Measurements from ENCODE around the gene MPP2.
"Not testable (repeated sequence)": the region's sequence is repeated elsewhere in the genome, so short reads cannot be mapped to it uniquely, and the experiment has no call there.

The MPP2 gene

GRCh38 chr17:43900858-43901754 is 6.2 kb downstream of the MPP2 start:
- no peak for DNase-seq

DNA sequence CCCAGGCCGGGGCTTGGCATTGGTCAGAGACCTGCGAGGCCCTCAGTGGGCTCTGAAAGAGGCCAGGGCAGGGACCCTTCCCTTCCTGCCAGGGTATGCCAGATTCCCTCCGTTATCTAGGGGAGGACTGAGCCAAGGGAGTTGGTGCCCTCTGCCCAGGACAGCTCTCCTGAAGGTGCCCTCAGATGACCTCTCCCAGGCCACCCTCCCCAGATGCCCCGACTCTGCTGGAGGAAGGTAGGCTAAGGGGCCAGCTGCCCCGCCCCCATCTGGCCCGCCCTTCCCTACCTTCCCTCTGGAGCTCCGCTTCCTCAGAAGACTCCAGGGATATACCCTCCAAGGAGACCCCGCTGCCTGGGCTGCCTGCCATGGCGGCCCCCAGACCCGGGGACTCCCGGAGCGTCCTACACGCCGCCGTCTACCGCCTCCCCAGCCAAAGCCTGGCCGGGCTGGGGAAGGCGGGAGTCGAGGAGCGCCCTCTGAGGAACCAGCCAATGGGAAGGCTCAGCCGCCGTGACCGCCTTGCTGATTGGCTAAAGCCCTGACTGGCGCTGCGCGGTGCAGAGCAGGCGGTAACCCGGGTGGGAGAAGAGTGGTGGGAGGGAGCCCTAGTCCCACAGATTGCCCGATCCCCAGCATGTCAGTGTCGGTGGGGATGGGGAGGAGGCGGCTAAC is 7.0 kb downstream of the MPP2 start:
- DNase-seq = peak; percentile 85

DNA sequence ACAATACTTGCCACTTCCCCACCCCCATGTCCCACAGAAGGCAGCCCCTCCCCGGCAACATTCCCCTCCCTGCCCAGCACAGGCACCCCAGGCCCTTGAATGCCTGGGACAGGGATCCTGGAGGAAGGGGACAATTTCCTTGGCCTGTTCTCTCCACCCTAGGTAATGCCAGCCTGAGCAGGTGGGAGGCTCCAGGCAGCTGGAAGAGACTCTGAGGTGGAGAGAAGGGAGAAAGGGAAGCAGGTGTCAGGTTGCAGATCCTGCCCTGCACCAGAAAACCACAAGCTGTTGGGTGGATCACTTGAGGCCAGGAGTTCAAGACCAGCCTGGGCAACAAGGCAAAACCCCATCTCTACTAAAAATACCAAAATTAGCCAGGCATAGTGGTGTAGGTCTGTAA is 8.9 kb downstream of the MPP2 start:
- no peak for DNase-seq

DNA sequence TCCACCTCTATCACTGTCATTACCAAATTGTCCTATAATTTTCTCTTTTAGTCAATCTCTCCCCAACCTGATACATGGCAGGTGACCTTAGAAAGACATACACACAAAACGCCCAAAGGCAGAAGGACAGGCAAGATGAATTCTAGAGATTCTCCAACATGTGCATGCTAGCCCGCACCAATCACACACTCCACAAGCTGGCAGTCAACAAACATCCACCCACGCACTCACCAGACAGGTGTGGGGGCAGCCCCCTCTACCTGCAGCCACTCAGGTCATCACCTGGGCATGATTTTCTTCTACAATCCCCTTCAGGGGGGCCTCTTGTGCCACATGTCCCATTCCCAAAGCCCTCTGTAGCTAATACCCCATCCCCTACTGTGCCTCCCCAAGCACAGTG is 9.5 kb downstream of the MPP2 start:
- no peak for DNase-seq

DNA sequence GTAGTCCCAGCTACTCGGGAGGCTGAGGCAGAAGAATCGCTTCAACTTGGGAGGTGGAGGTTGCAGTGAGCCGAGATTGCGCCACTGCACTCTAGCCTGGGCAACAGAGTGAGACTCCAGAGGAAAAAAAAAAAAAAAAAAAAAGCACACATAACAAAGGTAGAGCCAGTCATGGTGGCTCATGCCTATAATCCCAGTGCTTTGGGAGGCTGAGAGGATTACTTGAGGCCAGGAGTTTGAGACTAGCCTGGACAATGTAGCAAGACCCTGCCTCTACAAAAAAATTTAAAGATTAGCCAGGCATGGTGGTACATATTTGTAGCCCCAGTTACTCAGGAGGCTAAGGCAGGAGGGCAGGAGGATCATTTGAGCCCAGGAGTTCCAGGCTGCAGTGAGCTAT is 12.8 kb downstream of the MPP2 start:
- not testable (repeated sequence) for DNase-seq

- no peak for DNase-seq
Measured at GRCh38 chr17:43892647-43892952, 14.7 kb downstream of the MPP2 start.

- DNase-seq = no peak
Measured at GRCh38 chr17:43891851-43892646, 15.3 kb downstream of the MPP2 start.

DNA sequence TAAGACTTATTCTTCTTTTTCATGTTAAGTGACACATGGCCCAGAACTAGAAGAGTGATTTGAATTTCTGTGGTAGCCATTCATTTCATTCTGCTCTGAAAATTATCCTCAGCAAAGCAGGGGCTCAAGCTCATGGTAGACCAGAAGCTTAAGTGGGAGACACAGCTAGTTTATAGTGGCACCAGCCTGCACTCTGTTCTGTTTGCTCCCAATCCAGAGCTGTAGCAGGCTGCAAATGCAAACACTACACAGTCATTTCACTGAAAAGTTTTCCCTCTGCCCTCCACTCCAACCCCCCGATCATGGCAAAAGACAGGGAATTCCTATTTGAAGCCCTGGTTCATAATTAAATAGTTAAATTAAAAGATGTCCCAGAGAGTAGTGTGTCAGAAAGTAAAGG is 17.1 kb downstream of the MPP2 start:
- no peak for DNase-seq

- DNase-seq = no peak
Measured at GRCh38 chr17:43888548-43888947, 18.8 kb downstream of the MPP2 start.

- no peak for DNase-seq
Measured at GRCh38 chr17:43882761-43883415, 24.4 kb downstream of the MPP2 start.

DNA sequence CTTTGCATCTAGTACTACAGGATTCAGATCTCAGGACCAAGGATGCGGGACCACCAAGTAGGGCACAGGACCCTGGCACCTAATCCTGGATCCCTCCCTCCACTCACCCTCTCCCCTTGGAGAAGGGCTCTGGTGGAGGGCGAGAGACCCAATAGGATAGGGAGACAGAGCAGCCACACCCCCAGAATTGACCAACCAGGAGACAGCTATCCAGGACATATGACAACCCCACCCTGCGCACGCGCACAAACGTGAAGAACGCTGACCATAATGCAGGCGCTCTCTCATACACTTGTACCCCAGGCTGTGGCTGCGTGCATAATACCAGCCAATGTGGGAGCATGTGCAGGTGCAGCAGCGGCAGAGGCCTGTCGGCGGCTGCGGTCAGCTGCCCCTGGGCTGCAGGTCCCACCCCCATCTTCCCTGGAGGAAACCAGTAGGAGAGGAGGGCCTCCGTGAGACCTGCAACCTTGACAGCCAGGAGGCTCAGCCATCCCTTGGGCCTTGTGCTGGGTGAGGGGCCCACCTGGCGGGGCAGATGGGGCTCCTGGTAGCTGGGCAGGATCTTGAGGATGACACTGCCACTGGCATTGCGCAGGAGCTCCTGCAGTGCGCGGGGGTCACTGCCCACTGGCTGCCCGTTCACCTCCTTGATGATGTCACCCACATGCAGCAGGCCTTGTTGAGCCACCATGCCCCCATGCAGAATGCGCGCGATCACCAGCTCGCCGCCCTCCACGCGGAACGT is 25.4 kb downstream of the MPP2 start:
- no peak for DNase-seq

GRCh38 chr17:43881181-43881580 is 26.2 kb downstream of the MPP2 start:
- no peak for DNase-seq

DNA sequence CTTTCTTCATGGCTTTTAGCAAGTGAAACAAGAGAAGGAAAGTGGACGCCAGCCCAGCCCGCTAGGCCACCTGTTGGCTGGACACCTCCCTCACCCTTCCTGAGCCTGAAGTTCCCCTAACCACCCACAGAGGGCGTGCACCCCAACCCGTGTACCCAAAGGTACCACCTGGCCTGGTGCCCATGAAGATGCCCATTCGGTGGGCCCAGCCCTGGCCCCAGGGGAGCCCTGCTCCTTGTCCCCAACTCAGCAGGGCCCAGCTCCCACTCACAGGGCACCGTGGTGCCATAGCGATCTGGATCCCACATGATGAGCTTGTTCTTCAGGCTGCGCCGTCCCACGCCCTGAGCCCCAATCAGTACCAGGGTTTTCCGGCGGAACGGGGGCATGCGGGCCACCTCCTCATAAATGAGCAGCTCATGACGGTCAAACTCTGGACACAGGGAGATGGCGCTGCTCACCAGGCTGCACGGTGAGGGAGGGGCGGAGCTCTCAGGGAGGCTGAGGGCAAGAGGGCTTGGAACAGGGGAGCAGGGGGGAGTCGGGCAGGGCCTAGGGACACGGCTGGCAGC is 26.8 kb downstream of the MPP2 start:
- DNase-seq = peak; percentile 47

DNA sequence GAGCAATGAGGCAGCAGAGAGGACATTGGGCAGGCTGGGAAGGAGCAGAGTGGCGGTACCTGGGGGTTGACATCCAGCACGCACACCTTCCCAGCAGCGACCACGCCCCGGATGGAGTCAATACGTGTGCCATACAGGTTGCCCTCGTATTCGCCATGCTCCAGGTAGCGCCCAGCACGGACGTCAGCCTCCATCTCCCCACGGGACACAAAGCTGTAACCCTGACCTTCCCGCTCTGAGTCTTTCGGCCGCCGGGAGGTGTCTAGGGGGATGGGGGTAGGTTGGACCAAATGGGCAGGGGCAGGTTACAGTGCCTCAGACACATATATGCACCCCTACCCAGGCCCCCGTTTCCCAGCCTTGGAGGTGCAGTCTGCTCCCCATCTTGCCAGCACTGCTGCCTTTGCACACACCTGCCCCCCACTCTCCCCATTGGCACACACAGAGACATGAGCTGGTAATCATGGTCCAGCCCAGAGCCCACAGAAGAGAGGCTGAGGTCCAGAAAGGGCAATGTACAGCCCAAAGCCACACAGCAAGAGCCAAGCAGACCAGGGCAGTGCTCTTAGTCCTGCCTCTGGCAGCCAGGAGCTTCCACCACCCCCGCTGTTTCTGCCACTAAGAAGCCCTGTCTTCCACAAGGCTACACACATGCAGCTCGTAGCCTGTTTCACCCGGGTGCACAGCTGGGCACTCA is 27.5 kb downstream of the MPP2 start:
- DNase-seq = no peak

DNA sequence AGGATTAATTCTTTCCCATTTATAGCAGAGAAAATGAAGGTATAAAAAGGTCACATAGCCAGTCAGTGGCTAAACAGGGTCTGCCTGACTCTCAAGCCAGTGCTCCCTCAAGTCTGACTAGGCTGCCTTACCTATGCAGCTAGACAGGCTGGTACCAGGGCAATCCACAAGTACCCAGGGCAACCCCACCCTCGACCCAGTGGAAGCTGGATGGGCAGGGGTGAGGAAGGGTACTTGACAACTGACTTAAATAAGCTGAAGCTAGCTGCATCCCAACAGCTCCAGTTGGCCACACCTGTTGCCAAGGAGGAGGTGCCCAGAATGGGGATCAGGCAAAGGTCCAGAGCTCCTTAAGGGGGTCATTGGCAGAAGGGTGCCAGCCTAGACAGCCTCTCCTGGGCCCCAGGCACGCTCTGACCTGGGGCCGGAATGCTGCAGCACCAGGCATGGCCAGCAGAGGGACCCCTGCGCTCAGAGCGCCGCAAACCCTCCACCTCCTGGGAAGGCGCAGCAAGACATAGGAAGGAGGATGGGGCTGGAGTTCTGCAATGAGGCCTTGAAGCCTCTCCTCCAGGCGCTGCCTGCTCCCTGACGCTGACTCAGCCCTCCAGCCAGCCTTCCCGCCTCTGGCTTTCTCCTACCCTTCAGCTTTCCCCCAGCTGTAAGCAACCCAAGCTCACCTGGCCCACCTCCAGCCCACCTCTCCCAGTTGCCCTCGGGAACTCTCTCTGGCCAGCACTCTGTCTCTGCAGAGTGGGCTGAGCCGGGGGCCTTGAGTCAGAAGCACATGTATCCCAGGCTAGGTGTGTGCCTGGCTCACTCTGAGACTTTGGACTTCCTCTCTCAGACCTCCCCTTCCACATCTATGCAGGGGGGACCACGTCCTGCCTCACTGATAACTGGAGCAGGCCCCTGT is 28.8 kb downstream of the MPP2 start:
- DNase-seq = peak; percentile 48

DNA sequence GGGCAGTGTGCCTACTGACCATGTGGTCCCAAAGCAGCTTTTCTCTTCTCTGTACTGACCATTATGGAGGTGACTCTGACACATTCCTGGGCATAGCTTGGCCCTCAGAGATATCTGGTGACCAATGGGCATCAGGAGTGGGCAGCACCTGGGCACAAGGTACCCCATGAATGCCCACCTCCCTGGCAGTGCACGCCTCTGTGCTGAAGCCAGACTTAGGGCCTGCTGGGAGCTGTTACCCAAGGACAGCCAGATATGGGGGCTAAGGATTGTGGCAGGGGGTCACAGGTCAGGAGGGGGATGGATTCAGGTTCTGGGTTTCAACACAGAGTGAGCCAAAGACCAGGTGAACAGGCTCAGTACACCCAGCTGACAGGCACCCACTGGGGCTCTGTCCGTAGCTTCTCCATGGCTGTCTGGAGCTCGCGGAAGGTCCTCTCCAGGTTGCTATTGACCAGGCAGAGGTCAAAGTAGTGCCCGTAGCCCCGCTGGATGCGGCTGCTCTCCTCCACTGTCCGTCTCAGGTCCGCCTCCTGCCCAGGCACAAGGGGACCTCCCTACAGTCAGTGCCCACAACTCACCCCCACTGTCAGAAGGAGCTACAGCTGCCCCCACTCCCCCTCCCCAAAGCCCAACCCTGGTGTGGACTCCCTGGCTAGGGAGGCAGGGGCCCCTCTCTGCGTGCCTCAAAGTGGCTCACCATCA is 29.7 kb downstream of the MPP2 start:
- no peak for DNase-seq

DNA sequence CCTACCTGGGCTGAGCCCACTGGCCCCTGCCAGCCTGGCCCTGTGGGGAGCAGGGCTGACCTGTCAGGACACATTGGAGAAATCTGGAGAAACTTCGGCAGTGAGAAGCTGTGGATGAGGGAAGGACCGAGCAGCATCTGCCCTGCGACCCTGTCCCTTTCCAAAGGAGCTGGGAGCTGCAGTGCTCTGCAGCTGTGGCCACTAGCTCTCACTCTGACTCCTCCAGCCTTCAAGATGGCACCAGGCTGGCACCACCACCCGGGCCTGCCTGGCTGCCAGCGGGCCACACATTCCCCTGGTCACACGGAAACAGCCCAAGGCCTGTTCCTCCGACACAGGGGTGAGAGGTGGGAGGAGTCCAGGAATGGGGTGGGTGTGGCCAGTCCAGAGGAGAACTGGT is 30.3 kb downstream of the MPP2 start:
- no peak for DNase-seq

DNA sequence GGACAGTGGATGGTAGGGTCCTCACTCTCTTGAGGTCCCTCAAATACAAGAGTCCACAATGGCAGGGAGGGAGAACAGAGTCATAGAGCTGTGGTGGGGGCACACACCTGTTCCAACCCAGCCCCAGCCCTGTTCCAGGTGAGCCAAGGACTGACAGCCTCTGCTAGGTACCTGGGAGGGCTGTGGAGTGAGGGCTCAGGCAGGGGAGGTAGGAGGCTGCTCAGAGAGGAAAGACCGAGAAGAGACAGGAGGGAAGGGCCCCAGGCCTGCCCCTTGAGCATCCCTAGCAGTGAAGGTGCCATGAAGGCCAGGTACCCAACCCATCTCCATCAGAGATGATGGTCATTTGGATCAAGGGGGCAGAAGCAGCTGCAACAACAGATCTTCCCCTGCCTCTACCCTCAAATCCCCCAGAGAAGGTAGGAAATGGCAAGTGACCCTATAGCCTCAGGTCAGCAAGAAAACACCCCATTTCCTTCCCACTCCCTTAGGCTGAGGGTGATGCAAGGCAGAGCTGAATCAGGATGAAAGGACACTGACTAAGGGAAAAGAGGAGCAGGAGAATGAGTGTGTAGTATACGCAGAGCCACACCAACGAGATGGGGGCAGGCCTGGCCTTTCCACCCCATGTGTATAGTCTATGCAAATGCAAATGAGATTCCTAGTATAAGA is 31.7 kb downstream of the MPP2 start:
- DNase-seq = no peak

DNA sequence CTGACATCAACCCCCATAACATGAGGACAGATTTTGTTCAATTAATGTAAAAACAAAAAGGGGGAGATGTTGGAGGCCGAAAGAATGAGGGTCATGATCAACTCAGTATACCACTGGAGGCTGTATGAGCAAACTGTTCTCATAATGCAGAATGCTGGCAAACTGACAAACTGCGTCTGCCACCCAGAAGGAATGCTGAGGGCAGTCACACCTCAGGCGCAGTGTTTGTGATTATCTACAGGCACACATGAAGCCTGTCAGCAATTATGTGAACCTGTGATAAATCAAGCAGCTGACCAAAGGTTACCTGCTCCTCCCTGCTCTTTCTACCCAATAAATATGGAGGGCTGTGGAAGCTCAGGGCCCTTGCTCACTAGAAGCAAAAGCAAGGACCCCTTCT is 33.0 kb downstream of the MPP2 start:
- no peak for DNase-seq

Data from CD4-positive, alpha-beta T cell treated with Interleukin-17A for 1 hour (primary cell).